Stomach (tissue), 9 donors: Measurements from ENCODE around the gene CYB5R3. TPM values are rescaled to one million over a fixed set of nuclear protein-coding genes. Genes with fewer than 3 reads are reported as not detected.

Experiments
- DNase-seq, 2 donors: peaks; one replicate each; pipeline versions ENCODE4 v3.0.0 to v3.0.0-alpha.2; 2013 to 2019
- H3K27ac ChIP-seq, 5 donors: fragments of 200-600 bp in 4 of 5; sonication (generic) in 4 of 5; one replicate each; pipeline ENCODE4 v1.5.1; 2013 to 2019; ENCODE audit warnings: mild to moderate bottlenecking in 1 of 5, moderate library complexity in 1 of 5
- H3K27me3 ChIP-seq, 3 donors: fragments of 200-600 bp; sonication (generic); one replicate each; pipeline ENCODE4 v1.5.1; 2017 to 2019; ENCODE audit warnings: mixed run types in 1 of 3
- H3K36me3 ChIP-seq, 4 donors: fragments of 200-600 bp; sonication (generic); 1 replicate in 3 of 4; 2 replicates in 1 of 4; pipeline ENCODE4 v1.5.1; 2016 to 2019
- H3K4me1 ChIP-seq, 4 donors: fragments of 200-600 bp; sonication (generic); one replicate each; pipeline ENCODE4 v1.5.1; 2016 to 2019
- H3K4me3 ChIP-seq, 4 donors: fragments of 200-600 bp; sonication (generic) in 3 of 4; one replicate each; pipeline ENCODE4 v1.5.1; 2016 to 2019; ENCODE audit warnings: mild to moderate bottlenecking in 1 of 4
- H3K9me3 ChIP-seq, 4 donors: fragments of 200-600 bp; sonication (generic); one replicate each; pipeline ENCODE4 v1.5.1; 2016 to 2019
- CTCF ChIP-seq, 7 experiments: fragments of 450-650 bp in 4 of 7; fragments of 200-600 bp in 3 of 7; sonication (generic) in 3 of 7; IDR thresholded peaks; one replicate each; pipeline ENCODE4 v1.5.1; 2016 to 2019; ENCODE audit warnings: antibody characterized with exemption in 7 of 7, control low read depth in 2 of 7, mild to moderate bottlenecking in 1 of 7
- EP300 ChIP-seq: sonication (generic); formaldehyde crosslinking; IDR thresholded peaks from one replicate; pipeline ENCODE4 v1.6.1; 2017; ENCODE audit warnings: antibody characterized with exemption
- POLR2A ChIP-seq, 4 donors: fragments of 450-650 bp; IDR thresholded peaks; one replicate each; pipeline ENCODE4 v1.6.1; 2016; ENCODE audit warnings: antibody characterized with exemption in 4 of 4, control low read depth in 2 of 4, mild to moderate bottlenecking in 1 of 4, moderate library complexity in 1 of 4
- POLR2AphosphoS5 ChIP-seq, 3 donors: sonication (generic); formaldehyde crosslinking; IDR thresholded peaks; one replicate each; pipeline ENCODE4 v1.6.1; 2016; ENCODE audit warnings: antibody characterized with exemption in 3 of 3
- WGBS, 5 donors: extraction: QIAGEN DNeasy Blood & Tissue Kit in 3 of 5; methylation state at CpG; one replicate each; pipeline versions ENCODE4 v1.1.5 to v1.1.7; 2013 to 2018; 5-methylcytosine and 5-hydroxymethylcytosine counted together
- intact Hi-C: fragments of 100-400 bp; cut with DNase I; formaldehyde crosslinking; loops from one replicate; pipeline ENCODE4 v1.15.1; 2023; ENCODE audit warnings: low total_unique reads
- polyA plus RNA-seq, 3 donors: library from polyadenylated mRNA; stranded (reverse); fragments of 200-250 nt; gene quantifications; one replicate each; pipeline ENCODE4 v1.2.3, GENCODE V29; 2013
- total RNA-seq, 5 donors: library from RNA; depleted of rRNA; stranded (reverse); fragments of >200 nt; gene quantifications; one replicate each; pipeline versions ENCODE4 v1.1.0 to v1.2.3, GENCODE V29; 2014 to 2016
- donor health status: healthy with polysubstance abuse.
- donor health status: Bipolar disorder and iron deficiency.
- donor health status: healthy.

Gene CYB5R3
- total and polyA plus RNA-seq, 8 donors, result 33.6 to 156 (median 82.1) TPM

GRCh38 chr22:42604403-42604802 lies 44.8 kb downstream of the CYB5R3 start:
- TF ChIP-seq POLR2AphosphoS5 (IDR thresholded peaks at IDR 0.05) (no peak), CTCF (IDR thresholded peaks at IDR 0.05) (no peak), EP300 (no peak), POLR2A (IDR thresholded peaks at IDR 0.05) (no peak)
- 35 to 45% (median 43%) methylated on average over 3 of the region's 3 CpGs for WGBS, 5 donors

GRCh38 chr22:42603427-42603826 lies 45.8 kb downstream of the CYB5R3 start:
- Histone ChIP-seq H3K4me3 (no peak overlapping the region), H3K27ac (peak overlapping the region in 4 of 5 donors; percentile 71 to 83 (median 76)), H3K27me3 (no peaks in the 10 kb centered on the region), H3K4me1 (peaks cover 55 to 76% (median 67%) of the 10 kb centered on the region in 4 donors), H3K36me3 (peaks cover 41 to 75% (median 61%) of the 10 kb centered on the region in 4 donors), H3K9me3 (no peaks in the 10 kb centered on the region)
- intact Hi-C loops, result no loop called here
- no peak for DNase-seq
- WGBS, 5 donors, result 67 to 80% (median 79%) methylated on average over 2 of the region's 2 CpGs
- TF ChIP-seq CTCF (IDR thresholded peaks at IDR 0.05) (no peak), EP300 (no peak), POLR2AphosphoS5 (IDR thresholded peaks at IDR 0.05) (no peak)

More at GRCh38 chr22:42604403-42604802, 44.8 kb downstream of the CYB5R3 start:
- H3K4me3 ChIP-seq, result no peak overlapping the region
- DNase-seq, result peak in 1 of 2 donors; percentile 51
- no peaks in the 10 kb centered on the region for H3K27me3 ChIP-seq
- H3K36me3 ChIP-seq, result peaks cover 34 to 68% (median 57%) of the 10 kb centered on the region in 4 donors
- no peaks in the 10 kb centered on the region for H3K9me3 ChIP-seq
- intact Hi-C loops, result no loop called here
- peak overlapping the region; percentile 48 to 83 (median 76) for H3K27ac ChIP-seq
- peaks cover 65 to 86% (median 75%) of the 10 kb centered on the region in 4 donors for H3K4me1 ChIP-seq

GRCh38 chr22:42602470-42602869 lies 46.7 kb downstream of the CYB5R3 start:
- 34 to 68% (median 50%) methylated on average over 2 of the region's 2 CpGs for WGBS, 5 donors
- H3K9me3 ChIP-seq, result no peaks in the 10 kb centered on the region
- peak in 1 of 2 donors; percentile 53 for DNase-seq
- H3K27me3 ChIP-seq, result no peaks in the 10 kb centered on the region
- peaks cover 47 to 82% (median 67%) of the 10 kb centered on the region in 4 donors for H3K36me3 ChIP-seq
- peaks cover 49 to 67% (median 60%) of the 10 kb centered on the region in 4 donors for H3K4me1 ChIP-seq
- intact Hi-C loops, result no loop called here
- peak overlapping the region; percentile 46 to 83 (median 76) for H3K27ac ChIP-seq
- H3K4me3 ChIP-seq, result no peak overlapping the region
- TF ChIP-seq POLR2AphosphoS5 (IDR thresholded peaks at IDR 0.05) (no peak), POLR2A (IDR thresholded peaks at IDR 0.05) (no peak), EP300 (no peak), CTCF (IDR thresholded peaks at IDR 0.05) (no peak)

- 34 to 65% (median 48%) methylated on average over 6 of the region's 6 CpGs for WGBS, 5 donors
- no peak for DNase-seq
- peaks cover 52 to 83% (median 72%) of the 10 kb centered on the region in 4 donors for H3K36me3 ChIP-seq
- TF ChIP-seq CTCF (IDR thresholded peaks at IDR 0.05) (no peak), POLR2A (IDR thresholded peaks at IDR 0.05) (no peak), POLR2AphosphoS5 (IDR thresholded peaks at IDR 0.05) (peak in 1 of 3 donors; percentile 17), EP300 (no peak)
- H3K4me3 ChIP-seq, result no peak overlapping the region
- H3K27ac ChIP-seq, result peak overlapping the region; percentile 46 to 83 (median 76)
- H3K27me3 ChIP-seq, result no peaks in the 10 kb centered on the region
- intact Hi-C loops, result no loop called here
- H3K4me1 ChIP-seq, result peaks cover 48 to 70% (median 59%) of the 10 kb centered on the region in 4 donors
- H3K9me3 ChIP-seq, result no peaks in the 10 kb centered on the region
Measured at GRCh38 chr22:42601879-42602465, 47.2 kb downstream of the CYB5R3 start.
